Activated T-cell treated with anti-CD3 and anti-CD28 coated beads for 24 hours (primary cell): ENCODE results near the gene XYLB.

ENCODE experiments used
- DNase-seq: peaks from one replicate; pipeline ENCODE4 v3.0.0-alpha.2; 2020; ENCODE audit warnings: low read depth

Gene XYLB

DNA sequence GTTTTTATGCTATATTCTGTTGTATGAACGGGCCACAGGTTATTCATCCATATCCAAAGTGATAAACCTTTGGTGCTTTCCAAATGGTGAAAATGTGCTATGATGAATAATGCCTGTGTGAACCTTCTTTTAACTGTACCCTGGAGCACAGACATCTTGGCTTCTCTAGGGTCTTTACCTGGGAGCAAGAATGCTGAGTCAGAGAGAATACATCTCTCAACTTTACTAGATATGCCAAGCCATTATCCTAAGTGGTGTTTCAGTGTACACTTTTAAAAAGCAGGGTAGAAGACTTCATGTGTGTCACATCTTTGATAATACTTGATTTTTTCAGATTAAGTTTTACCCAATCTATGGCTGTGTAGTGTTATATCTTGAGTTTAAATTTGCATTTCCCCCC lies 23.5 kb upstream of the XYLB start:
- DNase-seq: no peak

DNA sequence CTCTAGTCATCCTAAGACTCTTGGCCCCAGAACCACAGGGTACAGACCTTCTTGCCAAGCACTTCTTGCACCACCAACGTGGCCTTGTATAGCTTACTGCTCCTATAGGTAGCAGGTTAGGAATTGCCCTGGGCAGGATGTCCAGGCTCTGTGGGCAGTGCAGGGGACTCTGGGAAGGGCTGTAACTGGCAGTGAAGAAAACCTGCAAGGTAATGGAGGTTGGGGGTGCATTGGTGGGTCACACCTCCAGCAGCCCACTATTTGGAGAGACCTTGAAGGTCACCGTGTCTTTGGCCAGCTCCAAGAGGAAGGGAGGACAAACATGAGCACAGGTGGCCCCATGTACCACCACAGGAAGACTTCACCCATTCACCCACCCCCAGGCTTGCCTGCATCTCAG lies 21.3 kb upstream of the XYLB start:
- no peak for DNase-seq

DNA sequence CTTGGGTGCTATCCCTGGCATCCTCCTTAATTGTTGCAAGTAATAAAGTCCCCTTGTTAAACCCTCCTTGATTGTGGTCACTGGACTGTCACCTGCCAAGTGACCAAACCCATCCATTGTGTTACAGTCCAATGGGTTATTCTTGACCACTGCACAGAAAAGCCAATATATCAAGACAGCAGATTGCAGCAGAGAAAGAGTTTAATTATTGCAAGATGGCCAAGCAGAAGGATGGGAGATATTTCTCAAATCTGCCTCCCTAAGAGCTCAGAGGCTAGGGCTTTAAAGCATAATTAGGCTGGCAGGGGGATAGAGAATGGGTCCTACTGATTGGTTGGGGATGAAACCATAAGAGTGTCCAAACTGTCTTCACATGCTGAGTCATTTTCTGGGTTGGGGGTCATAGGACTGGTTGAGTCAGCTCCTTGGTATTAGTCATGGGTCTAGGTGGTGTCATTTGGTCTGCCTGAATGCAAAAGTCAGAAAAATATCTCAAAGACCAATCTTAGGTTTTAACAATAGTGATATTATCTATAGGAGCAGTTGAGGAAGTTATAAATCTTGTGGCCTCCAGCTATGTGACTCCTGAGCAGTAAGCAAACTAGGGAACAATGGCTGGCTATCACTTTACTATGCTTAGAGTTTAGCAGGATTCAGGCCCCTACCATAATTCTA lies 19.1 kb upstream of the XYLB start:
- no peak for DNase-seq

GRCh38 chr3:38331257-38332022 lies 15.1 kb upstream of the XYLB start:
- DNase-seq: no peak

DNA sequence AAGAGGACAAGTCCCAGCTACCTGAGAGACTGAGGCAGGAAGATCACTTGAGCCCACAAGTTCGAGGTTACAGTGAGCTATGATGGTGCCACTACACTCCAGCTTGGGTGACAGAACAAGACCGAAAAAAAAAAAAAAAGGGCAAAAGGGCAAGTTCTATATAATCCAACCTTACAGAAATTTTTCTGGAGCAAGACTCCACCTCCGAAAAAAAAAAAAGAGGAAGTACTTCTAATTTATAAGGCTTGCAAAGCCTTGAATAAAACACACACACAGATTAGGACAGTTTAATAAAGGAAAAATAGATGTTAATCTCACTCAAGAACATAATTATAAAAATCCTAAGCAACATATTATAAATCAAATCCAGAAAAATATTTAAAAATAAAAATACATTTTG lies 14.4 kb upstream of the XYLB start:
- no peak for DNase-seq

GRCh38 chr3:38334142-38335055 lies 12.2 kb upstream of the XYLB start:
- DNase-seq: no peak

GRCh38 chr3:38335263-38335662 lies 11.3 kb upstream of the XYLB start:
- DNase-seq: no peak

GRCh38 chr3:38337703-38338102 lies 8.9 kb upstream of the XYLB start:
- DNase-seq: no peak

- no peak for DNase-seq
Observed at GRCh38 chr3:38343797-38344594, 2.6 kb upstream of the XYLB start.

- no peak for DNase-seq
Observed at GRCh38 chr3:38345879-38346586, 552 bp upstream of the XYLB start.

GRCh38 chr3:38347421-38348200 lies 1.0 kb downstream of the XYLB start:
- no peak for DNase-seq

GRCh38 chr3:38348903-38349302 lies 2.3 kb downstream of the XYLB start:
- DNase-seq: no peak

DNA sequence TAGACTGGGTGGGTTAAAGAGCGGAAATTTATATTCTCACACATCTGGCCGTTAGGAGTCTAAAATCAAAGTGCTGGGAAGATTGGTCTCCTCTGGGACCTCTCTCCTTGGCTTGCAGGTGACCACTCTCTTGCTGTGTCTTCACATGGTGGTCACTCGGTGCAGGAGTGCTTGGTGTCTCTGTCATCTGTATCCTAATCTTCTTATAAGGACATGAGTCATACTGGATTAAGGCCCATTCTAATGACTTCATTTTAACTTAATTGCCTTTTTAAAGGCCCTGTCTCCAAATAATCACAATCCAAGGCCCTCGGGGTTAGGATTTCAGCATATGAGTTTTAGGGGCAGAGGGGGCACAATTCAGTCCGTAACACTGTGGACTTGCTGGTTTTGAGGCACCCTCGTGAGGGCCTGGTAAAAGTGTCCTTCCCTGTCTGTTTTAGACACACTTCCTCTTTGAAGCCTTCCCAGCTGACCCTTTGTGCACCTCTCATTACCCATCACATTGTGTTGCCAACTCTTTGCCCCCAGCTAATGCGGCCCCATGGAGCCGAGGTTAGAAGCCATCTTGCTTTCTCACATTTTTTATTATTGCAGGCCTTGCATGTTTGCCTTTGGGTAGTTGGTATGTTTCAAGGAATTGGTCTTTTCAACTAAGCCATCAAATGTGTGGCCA lies 3.2 kb downstream of the XYLB start:
- DNase-seq: no peak

DNA sequence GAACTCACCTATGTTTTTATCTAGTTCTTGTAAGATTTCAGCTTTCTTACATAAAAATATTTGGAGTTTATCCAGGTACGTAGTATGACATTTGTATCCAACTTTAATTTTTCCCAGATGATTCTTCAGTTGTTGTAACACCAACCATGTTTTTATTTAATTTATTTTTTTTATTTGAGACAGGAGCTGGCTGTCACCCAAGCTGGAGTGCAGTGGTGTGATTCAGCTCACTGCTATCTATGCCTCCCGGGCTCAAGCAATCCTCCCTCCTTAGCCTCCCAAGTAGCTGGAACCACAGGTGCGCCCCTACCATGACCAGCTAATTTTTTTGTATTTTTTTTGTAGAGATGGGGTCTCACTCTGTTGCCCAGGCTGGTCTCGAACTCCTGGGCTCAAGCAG lies 6.6 kb downstream of the XYLB start:
- DNase-seq: no peak

GRCh38 chr3:38354588-38355330 lies 8.2 kb downstream of the XYLB start:
- DNase-seq: no peak

DNA sequence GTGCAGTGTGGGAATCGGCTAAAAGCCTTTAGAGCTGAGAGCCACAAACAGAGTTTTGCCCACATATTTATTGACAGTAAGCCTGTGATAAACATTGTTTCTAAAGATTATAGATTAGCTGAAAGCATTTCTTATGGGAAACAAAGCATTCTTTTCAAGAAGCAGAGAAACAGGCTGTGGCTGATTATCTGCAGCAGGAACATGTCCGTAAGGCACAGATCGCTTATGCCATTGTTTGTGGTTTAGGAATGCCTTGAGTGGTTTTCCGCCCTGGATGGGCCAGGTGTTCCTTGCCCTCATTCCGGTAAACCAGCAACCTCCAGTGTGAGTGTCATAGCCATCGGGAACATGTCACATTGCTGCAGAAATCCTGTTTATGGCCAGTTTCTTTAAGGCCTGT lies 12.5 kb downstream of the XYLB start:
- no peak for DNase-seq

DNA sequence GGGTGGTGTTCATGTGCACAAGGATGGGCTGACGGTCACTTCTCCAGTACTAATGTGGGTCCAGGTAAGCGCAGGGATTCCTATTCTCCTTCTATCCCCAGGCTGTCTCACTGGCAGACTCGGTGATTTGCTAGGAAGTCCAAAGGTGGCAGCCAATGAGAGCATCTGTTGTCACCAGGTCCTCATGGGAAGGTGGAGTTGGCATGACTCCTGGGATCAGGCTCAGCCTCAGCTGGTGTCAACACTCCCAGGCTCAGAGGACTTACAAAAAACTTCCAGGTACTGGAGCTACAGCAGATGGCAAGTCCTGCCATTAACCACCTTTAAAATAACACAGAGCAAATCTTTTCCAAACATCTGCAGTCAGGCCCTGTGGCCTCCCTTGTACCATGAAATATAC lies 13.8 kb downstream of the XYLB start:
- no peak for DNase-seq

GRCh38 chr3:38361496-38361895 lies 14.9 kb downstream of the XYLB start:
- DNase-seq: no peak

GRCh38 chr3:38362825-38363224 lies 16.2 kb downstream of the XYLB start:
- DNase-seq: no peak
